ENCODE data around the gene DOK4.

DNA sequence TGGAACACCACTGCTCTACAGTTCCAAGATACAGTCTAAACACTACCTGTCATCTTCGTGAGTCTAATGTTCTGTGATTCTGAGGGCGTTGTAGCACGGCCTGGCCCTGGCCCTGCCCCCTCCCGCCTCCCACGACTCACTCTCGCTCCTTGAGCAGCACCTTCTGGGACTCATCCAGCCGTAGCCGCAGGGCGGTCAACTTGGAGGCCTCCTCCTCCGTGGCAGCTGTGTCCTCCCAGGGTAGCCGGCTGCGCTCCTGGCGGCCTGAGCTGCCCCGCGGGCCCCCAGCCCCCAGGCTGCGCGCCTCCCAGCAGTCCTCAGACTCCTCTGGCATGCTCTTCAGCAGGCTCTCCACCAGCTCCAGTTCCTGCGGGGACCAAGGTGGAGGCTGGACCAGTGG lies 39.5 kb upstream of the DOK4 start:
- TF ChIP-seq, protein P1, sequence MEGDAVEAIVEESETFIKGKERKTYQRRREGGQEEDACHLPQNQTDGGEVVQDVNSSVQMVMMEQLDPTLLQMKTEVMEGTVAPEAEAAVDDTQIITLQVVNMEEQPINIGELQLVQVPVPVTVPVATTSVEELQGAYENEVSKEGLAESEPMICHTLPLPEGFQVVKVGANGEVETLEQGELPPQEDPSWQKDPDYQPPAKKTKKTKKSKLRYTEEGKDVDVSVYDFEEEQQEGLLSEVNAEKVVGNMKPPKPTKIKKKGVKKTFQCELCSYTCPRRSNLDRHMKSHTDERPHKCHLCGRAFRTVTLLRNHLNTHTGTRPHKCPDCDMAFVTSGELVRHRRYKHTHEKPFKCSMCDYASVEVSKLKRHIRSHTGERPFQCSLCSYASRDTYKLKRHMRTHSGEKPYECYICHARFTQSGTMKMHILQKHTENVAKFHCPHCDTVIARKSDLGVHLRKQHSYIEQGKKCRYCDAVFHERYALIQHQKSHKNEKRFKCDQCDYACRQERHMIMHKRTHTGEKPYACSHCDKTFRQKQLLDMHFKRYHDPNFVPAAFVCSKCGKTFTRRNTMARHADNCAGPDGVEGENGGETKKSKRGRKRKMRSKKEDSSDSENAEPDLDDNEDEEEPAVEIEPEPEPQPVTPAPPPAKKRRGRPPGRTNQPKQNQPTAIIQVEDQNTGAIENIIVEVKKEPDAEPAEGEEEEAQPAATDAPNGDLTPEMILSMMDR (IDR thresholded peaks at IDR 0.05; ENCODE audit: low read depth, low read length, poor library complexity, severe bottlenecking), result no peak
- no peak for TF ChIP-seq EZH2phosphoT487 (IDR thresholded peaks at IDR 0.05; ENCODE audit: borderline replicate concordance, low read length)

Measured in DOHH2 (cell line).